Fibroblast of lung (primary cell): ENCODE measurements around the gene ZNF385D. TPM values are rescaled to one million over a fixed set of nuclear protein-coding genes. Genes with fewer than 3 reads are reported as not detected.

Source experiments
- DNase-seq, 2 donors: peaks; one replicate each; pipeline versions ENCODE4 v3.0.0 to v3.0.0-alpha.2; 2010; ENCODE audit warnings: low read depth in 2 of 2
- H2AFZ ChIP-seq: 2 replicates; pipeline ENCODE4 v1.5.1; 2012; ENCODE audit warnings: low read length, control low read depth, inconsistent platforms
- H3K27ac ChIP-seq: 2 replicates; pipeline ENCODE4 v1.5.1; 2011; ENCODE audit warnings: low read length, control low read depth; ENCODE audit not compliant: insufficient read depth
- H3K27me3 ChIP-seq: 2 replicates; pipeline ENCODE4 v1.5.1; 2011; ENCODE audit warnings: mild to moderate bottlenecking, low read length; ENCODE audit not compliant: control insufficient read depth, insufficient read depth
- H3K36me3 ChIP-seq: 2 replicates; pipeline ENCODE4 v1.5.1; 2011; ENCODE audit warnings: low read length; ENCODE audit not compliant: control insufficient read depth, insufficient read depth
- H3K4me1 ChIP-seq: 2 replicates; pipeline ENCODE4 v1.5.1; 2011; ENCODE audit warnings: low read length; ENCODE audit not compliant: control insufficient read depth, insufficient read depth; ENCODE audit errors: extremely low read depth
- H3K4me2 ChIP-seq: 2 replicates; pipeline ENCODE4 v1.5.1; 2011; ENCODE audit warnings: low read length, control low read depth; ENCODE audit not compliant: insufficient read depth; ENCODE audit errors: extremely low read depth
- H3K4me3 ChIP-seq, 4 experiments: fragments of 200-600 bp in 1 of 4; sonication (generic) in 1 of 4; replicated peaks in 1 of 4; 2 replicates each; pipeline ENCODE4 v1.5.1; 2011 to 2016; ENCODE audit warnings: low read length in 4 of 4, low read depth in 3 of 4, mild to moderate bottlenecking in 3 of 4, control low read depth in 2 of 4, inconsistent platforms in 1 of 4, mixed read lengths in 1 of 4; ENCODE audit not compliant: insufficient read depth in 1 of 4; ENCODE audit errors: control extremely low read depth in 1 of 4
- H3K79me2 ChIP-seq: 2 replicates; pipeline ENCODE4 v1.5.1; 2012; ENCODE audit warnings: mild to moderate bottlenecking, low read length, inconsistent platforms; ENCODE audit not compliant: control insufficient read depth, insufficient read depth
- H3K9ac ChIP-seq: 2 replicates; pipeline ENCODE4 v1.5.1; 2011; ENCODE audit warnings: mild to moderate bottlenecking, low read length, control low read depth; ENCODE audit not compliant: insufficient read depth
- H3K9me3 ChIP-seq: 2 replicates; pipeline ENCODE4 v1.5.1; 2012; ENCODE audit warnings: low read depth, low read length; ENCODE audit not compliant: control insufficient read depth, insufficient read depth
- H4K20me1 ChIP-seq: 2 replicates; pipeline ENCODE4 v1.5.1; 2011; ENCODE audit warnings: low read length; ENCODE audit not compliant: control insufficient read depth, insufficient read depth; ENCODE audit errors: extremely low read depth
- CTCF ChIP-seq, 2 donors: IDR thresholded peaks in 1 of 2; conservative IDR thresholded peaks in 1 of 2; 1 replicate in 1 of 2; 2 replicates in 1 of 2; pipeline ENCODE4 v1.5.1; 2011 to 2012; ENCODE audit warnings: low read length in 2 of 2, control low read depth in 1 of 2, inconsistent platforms in 1 of 2, low read depth in 1 of 2, mild to moderate bottlenecking in 1 of 2
- EZH2 ChIP-seq: IDR thresholded peaks from 2 replicates; pipeline ENCODE4 v1.5.1; 2012; ENCODE audit warnings: low read length, control low read depth, mild to moderate bottlenecking; ENCODE audit errors: missing control alignments
- polyA plus RNA-seq, 2 donors: library from polyadenylated mRNA; depleted of rRNA in 1 of 2; stranded (reverse) in 1 of 2; unstranded in 1 of 2; fragments of >200 nt; gene quantifications; 2 replicates each; pipeline ENCODE4 v1.2.1, GENCODE V29; 2011 to 2012; ENCODE audit warnings: missing spikeins in 1 of 2
- total RNA-seq: library from RNA; depleted of rRNA; stranded (reverse); fragments of >200 nt; gene quantifications from 2 replicates; pipeline ENCODE4 v1.2.1, GENCODE V29; 2014

ZNF385D gene
- total and polyA plus RNA-seq, 2 donors (not counting 1 experiment from before 2014, with no cell fraction given), result 0.83 to 1.9 TPM

- H3K36me3 ChIP-seq, result no peaks in the 10 kb centered on the region
- TF ChIP-seq CTCF (conservative IDR thresholded peaks at IDR 0.05 in 1 of 2, IDR thresholded peaks at IDR 0.05 in 1 of 2; ENCODE audit: low read depth in 1 of 2, low read length in 2 of 2) (no peak), EZH2 (no peak)
- peak in 1 of 2 donors; percentile 19 for DNase-seq
- H3K27ac ChIP-seq, result no peak overlapping the region
- no peaks in the 10 kb centered on the region for H3K27me3 ChIP-seq
- H4K20me1 ChIP-seq, result no peaks in the 10 kb centered on the region
- H3K4me1 ChIP-seq, result no peaks in the 10 kb centered on the region
- H3K79me2 ChIP-seq, result no peaks in the 10 kb centered on the region
- no peak overlapping the region for H3K4me3 ChIP-seq
- no peak overlapping the region for H3K9ac ChIP-seq
- no peaks in the 10 kb centered on the region for H3K9me3 ChIP-seq
- no peak overlapping the region for H2AFZ ChIP-seq
- no peak overlapping the region for H3K4me2 ChIP-seq
Observed at GRCh38 chr3:21533002-21533401, 218.0 kb downstream of the ZNF385D start.

- Histone ChIP-seq H3K4me2 (no peak overlapping the region), H3K27me3 (no peaks in the 10 kb centered on the region)
- TF ChIP-seq CTCF (conservative IDR thresholded peaks at IDR 0.05 in 1 of 2, IDR thresholded peaks at IDR 0.05 in 1 of 2; ENCODE audit: low read depth in 1 of 2, low read length in 2 of 2), result no peak
- TF ChIP-seq EZH2, result no peak
Observed at GRCh38 chr3:21531909-21532308, 219.1 kb downstream of the ZNF385D start.

GRCh38 chr3:21528291-21528995 lies 222.6 kb downstream of the ZNF385D start:
- Histone ChIP-seq H2AFZ (no peak overlapping the region), H3K79me2 (no peaks in the 10 kb centered on the region), H3K9me3 (no peaks in the 10 kb centered on the region), H3K4me3 (no peak overlapping the region), H3K36me3 (no peaks in the 10 kb centered on the region), H3K27ac (no peak overlapping the region), H3K4me1 (no peaks in the 10 kb centered on the region), H4K20me1 (no peaks in the 10 kb centered on the region), H3K4me2 (no peak overlapping the region), H3K27me3 (no peaks in the 10 kb centered on the region), H3K9ac (no peak overlapping the region)
- no peak for DNase-seq
- TF ChIP-seq EZH2, result no peak
- no peak for TF ChIP-seq CTCF (conservative IDR thresholded peaks at IDR 0.05 in 1 of 2, IDR thresholded peaks at IDR 0.05 in 1 of 2; ENCODE audit: low read depth in 1 of 2, low read length in 2 of 2)

More at GRCh38 chr3:21531909-21532308, 219.1 kb downstream of the ZNF385D start:
- Histone ChIP-seq H3K27ac (no peak overlapping the region), H3K4me3 (no peak overlapping the region), H4K20me1 (no peaks in the 10 kb centered on the region), H3K9me3 (no peaks in the 10 kb centered on the region), H3K36me3 (no peaks in the 10 kb centered on the region), H3K79me2 (no peaks in the 10 kb centered on the region), H3K4me1 (no peaks in the 10 kb centered on the region), H3K9ac (no peak overlapping the region), H2AFZ (no peak overlapping the region)
- no peak for DNase-seq
